Myocyte (in vitro differentiated cells): ENCODE results near the gene BACH2. TPM values are rescaled to one million over a fixed set of nuclear protein-coding genes. Genes with fewer than 3 reads are reported as not detected.
"Not testable (repeated sequence)": the region's sequence is repeated elsewhere in the genome, so short reads cannot be mapped to it uniquely, and the experiment has no call there.

Experiments
- DNase-seq: peaks from one replicate; pipeline ENCODE4 v3.0.0-alpha.2; 2012; ENCODE audit warnings: low read depth
- microRNA-seq: library from miRNA; unstranded; fragments of <30 nt; microRNA quantifications from one replicate; pipeline ENCODE4, GENCODE V29; 2016
- total RNA-seq: library from RNA; depleted of rRNA; stranded (reverse); fragments of >200 nt; gene quantifications from 2 replicates; pipeline ENCODE4 v1.2.3, GENCODE V29; 2014

The BACH2 gene
- total RNA-seq, 1 donor from 2014 or later, result 0.13 TPM

GRCh38 chr6:89917801-89918366 lies 378.8 kb downstream of the BACH2 start:
- DNase-seq, result no peak

- DNase-seq, result no peak
These were observed 379.4 kb downstream of the BACH2 start for GRCh38 chr6:89917216-89917615.

- no peak for DNase-seq
These were observed 380.3 kb downstream of the BACH2 start for GRCh38 chr6:89916136-89916920.

- DNase-seq, result no peak
These were observed 385.8 kb downstream of the BACH2 start for GRCh38 chr6:89910902-89911240.

- DNase-seq, result not testable (repeated sequence)
These were observed 386.4 kb downstream of the BACH2 start for GRCh38 chr6:89910001-89910901.

GRCh38 chr6:89895276-89895874 lies 401.3 kb downstream of the BACH2 start:
- peak; percentile 84 for DNase-seq

GRCh38 chr6:89894169-89894568 lies 402.5 kb downstream of the BACH2 start, which contains the start of gene GJA10:
GJA10 (plus strand) TSS chr6:89894469; CDS start chr6:89894469, 0 bp downstream.
- no peak for DNase-seq

GRCh38 chr6:89892577-89892976 lies 404.1 kb downstream of the BACH2 start:
- not testable (repeated sequence) for DNase-seq

GRCh38 chr6:89890845-89891528 lies 405.7 kb downstream of the BACH2 start:
- not testable (repeated sequence) for DNase-seq

GRCh38 chr6:89888871-89889270 lies 407.8 kb downstream of the BACH2 start:
- DNase-seq, result no peak

GRCh38 chr6:89888138-89888514 lies 408.5 kb downstream of the BACH2 start:
- no peak for DNase-seq

GRCh38 chr6:89887452-89888137 lies 409.0 kb downstream of the BACH2 start:
- no peak for DNase-seq

- no peak for DNase-seq
These were observed 410.1 kb downstream of the BACH2 start for GRCh38 chr6:89886378-89887120.

Small RNA genes within 50 kb of the gene (microRNA-seq; reads per million reads assigned to microRNA genes)
- gene MIR4464, result not detected
